Motor neuron (in vitro differentiated cells): ENCODE results near the gene GATA5. TPM values are rescaled to one million over a fixed set of nuclear protein-coding genes. Genes with fewer than 3 reads are reported as not detected.
A peak's percentile ranks its signal among the peaks of the same experiment; 100 is the strongest.
"Not testable (repeated sequence)": the region's sequence is repeated elsewhere in the genome, so short reads cannot be mapped to it uniquely, and the experiment has no call there.

Experiments
- ATAC-seq, 8 experiments: fragments of 200-7000 bp; cut with Tn5 transposase; replicated peaks in 6 of 8; 2 replicates each; pipeline ENCODE4 v1.8.0; 2021; ENCODE audit warnings: mild to moderate bottlenecking in 8 of 8, moderate library complexity in 8 of 8
- H3K27ac ChIP-seq, 2 donors: fragments of 250-450 bp; sonication (Bioruptor Pico); 2 replicates each; pipeline ENCODE4 v1.9.0; 2021; ENCODE audit warnings: antibody characterized with exemption in 2 of 2, mild to moderate bottlenecking in 2 of 2, moderate library complexity in 1 of 2
- H3K4me1 ChIP-seq, 2 donors: fragments of 250-450 bp; sonication (Bioruptor Pico); replicated peaks in 1 of 2; 2 replicates each; pipeline ENCODE4 v1.6.1; 2021; ENCODE audit warnings: antibody characterized with exemption in 2 of 2, mild to moderate bottlenecking in 2 of 2, moderate library complexity in 1 of 2
- H3K4me3 ChIP-seq, 5 donors: fragments of 250-450 bp; sonication (Bioruptor Pico); 2 replicates each; pipeline ENCODE4 v1.9.0; 2021; ENCODE audit warnings: antibody characterized with exemption in 5 of 5, mild to moderate bottlenecking in 5 of 5, moderate library complexity in 4 of 5
- WGBS, 10 experiments: fragments of 450-650 bp; shearing (Covaris generic); methylation state at CpG; one replicate each; pipeline ENCODE4 v1.0.0; 2022; 5-methylcytosine and 5-hydroxymethylcytosine counted together
- in situ Hi-C, 9 experiments: fragments of 400-800 bp; cut with MboI; loops; one replicate each; pipeline ENCODE4 v1.15.0; 2021; ENCODE audit warnings: low sequenced_read_pairs in 9 of 9, low pct_unique_long_range_greater_than_20kb in 2 of 9; ENCODE audit not compliant: unreplicated experiment in 9 of 9
- total RNA-seq, 8 experiments: library from RNA; unstranded; fragments of 300-600 nt; gene quantifications; 2 replicates each; pipeline versions ENCODE4 v1.2.3 to v1.2.4, GENCODE V29; 2022

The GATA5 gene
- total RNA-seq, 8 experiments from 2014 or later = 0.11 to 0.58 (median 0.19) TPM; not detected in 2

GRCh38 chr20:62427172-62428001, 48.4 kb downstream of the GATA5 start, which contains the start of gene RBBP8NL:
Gene RBBP8NL (minus strand): TSS chr20:62427539. CDS start chr20:62419647, 7,892 bp downstream.
- H3K4me3 ChIP-seq = no peak within 1 kb of the TSS
- H3K27ac ChIP-seq = no peak within 1 kb of the TSS
- peaks cover 26 to 28% of the 10 kb centered on the region in 2 donors for H3K4me1 ChIP-seq
- peak in 1 of 8 experiments; percentile 1 for ATAC-seq
- WGBS, 10 experiments = 33 to 96% (median 84%) methylated on average over 4 to 9 of the region's 28 CpGs; no CpG with 5 or more reads in 7 of the 10 experiments
- in situ Hi-C loops = no loop called here

DNA sequence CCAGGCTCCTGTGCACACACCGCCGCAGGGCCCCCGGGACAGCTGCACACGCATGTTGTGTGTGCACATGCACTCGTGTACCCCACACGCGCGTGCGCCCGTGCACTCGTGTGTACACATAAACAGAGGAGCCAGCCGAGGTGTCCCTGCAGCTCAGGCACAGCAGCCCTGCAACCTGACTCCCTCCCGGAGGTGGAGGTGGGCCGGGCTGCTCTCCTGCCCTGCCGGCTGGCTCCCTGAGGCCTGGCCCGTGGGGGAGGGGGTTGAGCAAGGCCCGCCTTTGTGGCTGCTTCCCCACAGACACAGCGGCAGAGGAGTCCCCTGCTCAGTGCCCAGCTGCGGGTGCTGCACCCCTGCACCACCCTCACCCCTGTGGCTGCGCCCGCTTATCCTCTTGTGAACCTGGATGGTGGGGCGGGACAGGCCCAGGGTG, 49.1 kb downstream of the GATA5 start:
- peaks cover 26 to 28% of the 10 kb centered on the region in 2 donors for H3K4me1 ChIP-seq
- H3K27ac ChIP-seq = no peak overlapping the region
- WGBS, 10 experiments = 55 to 100% (median 58%) methylated on average over 2 to 7 of the region's 22 CpGs; no CpG with 5 or more reads in 6 of the 10 experiments
- in situ Hi-C loops = no loop called here
- peak in 3 of 8 experiments; percentile 10 to 12 (median 12) for ATAC-seq
- H3K4me3 ChIP-seq = no peak overlapping the region

GRCh38 chr20:62426059-62426348, 49.8 kb downstream of the GATA5 start:
- in situ Hi-C loops = not testable (repeated sequence)

DNA sequence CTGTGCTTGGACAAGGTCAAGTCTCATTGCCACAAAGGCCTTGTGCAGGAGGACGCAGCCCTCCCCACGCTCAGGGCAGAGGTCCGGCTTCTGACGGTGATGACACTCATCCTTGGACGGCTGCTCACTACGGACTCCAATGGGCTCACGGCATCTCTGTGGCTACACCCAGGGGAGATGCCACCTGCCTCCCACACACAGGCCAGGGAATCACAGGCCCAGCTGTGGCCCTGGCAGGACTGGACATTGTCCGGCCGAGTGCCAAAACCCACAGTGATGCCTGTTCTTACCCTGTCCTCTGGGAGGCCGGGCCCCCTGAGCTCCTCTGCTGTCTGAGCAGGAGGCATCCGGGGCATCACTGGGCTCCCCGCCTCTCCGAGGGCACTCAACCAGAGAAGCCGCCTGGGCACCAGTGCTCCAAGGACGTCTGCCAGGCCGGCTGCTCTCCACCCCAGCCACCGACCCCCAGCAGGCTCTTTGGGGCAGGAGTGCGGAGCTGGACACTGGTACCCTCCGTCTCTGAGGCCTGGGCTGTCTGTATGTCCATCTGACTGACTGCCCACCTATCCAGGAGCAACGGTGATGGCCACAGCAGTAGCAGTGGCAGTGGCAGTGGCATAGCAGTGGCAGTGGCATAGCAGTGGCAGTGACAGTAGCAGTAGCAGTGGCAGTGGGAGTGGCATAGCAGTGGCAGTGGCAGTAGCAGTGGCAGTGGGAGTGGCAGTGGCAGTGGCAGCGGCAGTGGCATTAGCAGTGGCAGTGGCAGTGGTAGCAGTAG, 50.3 kb downstream of the GATA5 start:
- 53 to 97% (median 70%) methylated on average over 1 to 6 of the region's 21 CpGs; no CpG with 5 or more reads in 3 of the 10 experiments for WGBS, 10 experiments
- Histone ChIP-seq H3K27ac (no peak overlapping the region), H3K4me1 (peaks cover 26 to 28% of the 10 kb centered on the region in 2 donors), H3K4me3 (no peak overlapping the region)
- ATAC-seq = peak in 1 of 8 experiments; percentile 3
- in situ Hi-C loops = no loop called here

More at GRCh38 chr20:62426059-62426348, 49.8 kb downstream of the GATA5 start:
- H3K27ac ChIP-seq, H3K4me3 ChIP-seq, ATAC-seq: not testable (repeated sequence)
- H3K4me1 ChIP-seq = peaks cover 26 to 28% of the 10 kb centered on the region in 2 donors
- 61 to 100% (median 100%) methylated on average over 1 to 4 of the region's 4 CpGs; no CpG with 5 or more reads in 7 of the 10 experiments for WGBS, 10 experiments

GRCh38 chr20:62424249-62425107, 51.3 kb downstream of the GATA5 start:
- no peak overlapping the region for H3K4me3 ChIP-seq
- WGBS, 10 experiments = 0 to 90% (median 60%) methylated on average over 1 to 4 of the region's 23 CpGs; no CpG with 5 or more reads in 6 of the 10 experiments
- H3K27ac ChIP-seq = no peak overlapping the region
- ATAC-seq = no peak
- H3K4me1 ChIP-seq = peaks cover 26 to 28% of the 10 kb centered on the region in 2 donors
- in situ Hi-C loops = loop anchor here in 2 of 9 experiments (25.0 kb wide), 1 partner anchor 188 kb away; no protein-coding TSS in a partner anchor

DNA sequence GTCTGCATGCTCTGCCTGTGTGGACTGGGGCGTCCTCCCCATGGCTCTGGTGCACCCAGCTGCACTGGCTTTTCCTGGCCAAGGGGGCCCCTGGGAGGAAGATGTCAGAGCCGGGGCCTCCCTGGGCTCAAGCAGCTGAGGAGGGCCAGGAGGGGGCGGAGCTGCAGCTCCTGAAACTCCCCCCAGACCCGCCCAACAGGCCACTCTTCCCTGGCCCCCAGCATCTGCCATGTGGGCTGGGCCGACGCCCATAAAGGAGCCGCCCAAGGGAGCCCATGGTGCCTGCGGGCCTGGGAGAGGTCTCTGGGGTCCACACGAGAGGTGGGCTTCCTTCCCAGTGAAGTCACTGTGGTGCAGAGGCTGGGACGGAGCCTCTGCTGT, 52.5 kb downstream of the GATA5 start:
- Histone ChIP-seq H3K27ac (no peak overlapping the region), H3K4me1 (peaks cover 16 to 17% of the 10 kb centered on the region in 2 donors), H3K4me3 (no peak overlapping the region)
- in situ Hi-C loops = loop anchor here in 2 of 9 experiments (25.0 kb wide), 1 partner anchor 189 kb away; no protein-coding TSS in a partner anchor
- peak in 7 of 8 experiments; percentile 8 to 81 (median 48) for ATAC-seq
- 0 to 80% (median 80%) methylated on average over 1 of the region's 10 CpGs; no CpG with 5 or more reads in 5 of the 10 experiments for WGBS, 10 experiments

DNA sequence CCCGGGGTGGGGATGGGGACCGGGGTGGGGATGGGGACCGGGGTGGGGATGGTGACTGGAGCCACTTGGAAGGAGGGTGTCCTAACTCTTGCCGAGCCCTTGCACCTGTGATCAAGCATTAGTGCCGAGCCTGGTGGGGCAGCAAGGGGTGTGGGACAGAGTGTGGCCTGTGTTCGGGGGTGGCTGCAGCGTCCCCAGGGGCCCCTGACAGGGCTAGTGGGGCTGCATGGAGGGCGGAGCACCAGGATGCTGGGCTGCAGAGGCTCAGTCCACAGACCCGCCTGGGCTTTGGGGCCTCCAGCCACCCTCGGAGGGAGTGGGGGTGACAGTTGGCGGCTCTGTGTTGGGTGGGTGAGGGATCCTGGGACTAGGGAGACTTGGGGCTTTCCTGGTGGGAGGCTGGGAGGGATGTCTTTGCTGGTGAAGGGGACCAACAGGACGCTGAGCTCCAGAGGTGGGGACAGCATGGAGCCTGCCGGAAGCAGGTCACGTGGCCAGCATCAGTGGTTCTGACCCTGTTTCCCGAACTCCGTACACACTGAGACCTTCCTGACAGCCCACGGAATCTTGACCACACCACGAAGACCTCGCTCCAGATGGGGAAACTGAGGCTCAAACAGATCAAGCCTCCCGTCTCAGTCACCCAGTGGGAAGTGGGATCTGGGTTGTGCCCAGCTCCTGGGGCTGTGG, 53.0 kb downstream of the GATA5 start:
- no peak overlapping the region for H3K27ac ChIP-seq
- in situ Hi-C loops = loop anchor here in 2 of 9 experiments (25.0 kb wide), 1 partner anchor 190 kb away; no protein-coding TSS in a partner anchor
- H3K4me1 ChIP-seq = peaks cover 16% of the 10 kb centered on the region in 2 donors
- WGBS, 10 experiments = 92% methylated on average over 2 to 6 of the region's 20 CpGs; no CpG with 5 or more reads in 7 of the 10 experiments
- no peak for ATAC-seq
- no peak overlapping the region for H3K4me3 ChIP-seq

DNA sequence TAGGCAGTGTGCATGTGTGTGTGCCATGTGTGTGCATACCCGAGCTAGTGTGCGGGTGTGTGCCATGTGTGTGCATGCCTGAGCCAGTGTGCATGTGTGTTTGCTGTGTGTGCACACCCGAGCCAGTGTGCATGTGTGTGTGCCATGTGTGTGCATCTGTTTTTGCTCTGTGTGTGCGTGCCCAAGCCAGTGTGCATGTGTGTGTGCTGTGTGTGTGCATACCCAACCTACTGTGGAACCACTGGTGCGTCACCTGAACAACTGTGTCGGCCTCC, 54.1 kb downstream of the GATA5 start:
- H3K4me1 ChIP-seq = peaks cover 12 to 13% of the 10 kb centered on the region in 2 donors
- in situ Hi-C loops = loop anchor here in 2 of 9 experiments (25.0 kb wide), 1 partner anchor 191 kb away; no protein-coding TSS in a partner anchor
- WGBS, 10 experiments = 60 to 90% (median 80%) methylated on average over 1 to 2 of the region's 6 CpGs; no CpG with 5 or more reads in 7 of the 10 experiments
- no peak overlapping the region for H3K4me3 ChIP-seq
- H3K27ac ChIP-seq = no peak overlapping the region
- ATAC-seq = no peak

DNA sequence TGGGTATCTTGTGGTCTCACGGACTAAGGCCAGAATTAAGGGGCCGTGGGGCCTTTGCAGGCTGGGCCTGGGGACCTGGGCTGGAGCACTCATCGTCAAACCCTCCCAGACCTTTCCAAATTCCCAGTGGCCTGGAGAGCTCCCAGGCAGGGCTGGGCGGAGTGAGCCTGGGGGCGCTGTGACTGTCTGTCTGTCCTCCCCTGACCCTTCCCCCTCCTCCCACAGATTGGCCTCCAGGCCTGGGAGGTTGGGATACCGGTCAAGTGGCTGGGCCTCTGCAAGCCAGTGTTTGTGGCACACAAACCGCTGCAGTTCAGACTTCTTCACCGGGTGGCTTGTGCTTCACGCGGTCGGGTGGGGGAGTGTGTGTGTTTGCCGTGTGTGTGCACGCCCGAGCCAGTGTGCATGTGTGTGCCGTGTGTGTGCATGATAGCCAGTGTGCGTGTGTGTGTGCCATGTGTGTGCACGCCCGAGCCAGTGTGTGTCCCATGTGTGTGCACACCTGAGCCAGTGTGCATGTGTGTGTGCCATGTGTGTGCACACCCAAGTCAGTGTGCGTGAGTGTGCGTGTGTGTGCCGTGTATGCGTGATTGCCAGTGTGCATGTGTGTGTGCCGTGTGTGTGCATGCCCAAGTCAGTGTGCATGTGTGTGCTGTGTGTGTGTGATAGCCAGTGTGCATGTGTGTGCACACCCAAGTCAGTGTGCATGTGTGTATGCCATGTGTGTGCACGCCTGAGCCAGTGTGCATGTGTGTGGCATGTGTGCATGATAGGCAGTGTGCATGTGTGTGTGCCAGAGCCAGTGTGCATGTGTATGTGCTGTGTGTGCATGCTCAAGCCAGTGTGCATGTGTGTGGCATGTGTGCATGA, 54.7 kb downstream of the GATA5 start:
- Histone ChIP-seq H3K4me3 (no peak overlapping the region), H3K4me1 (peaks cover 11 to 15% of the 10 kb centered on the region in 2 donors), H3K27ac (no peak overlapping the region)
- 60 to 100% (median 80%) methylated on average over 1 to 5 of the region's 24 CpGs; no CpG with 5 or more reads in 5 of the 10 experiments for WGBS, 10 experiments
- ATAC-seq = no peak
- in situ Hi-C loops = loop anchor here in 2 of 9 experiments (25.0 kb wide), 1 partner anchor 191 kb away; no protein-coding TSS in a partner anchor

DNA sequence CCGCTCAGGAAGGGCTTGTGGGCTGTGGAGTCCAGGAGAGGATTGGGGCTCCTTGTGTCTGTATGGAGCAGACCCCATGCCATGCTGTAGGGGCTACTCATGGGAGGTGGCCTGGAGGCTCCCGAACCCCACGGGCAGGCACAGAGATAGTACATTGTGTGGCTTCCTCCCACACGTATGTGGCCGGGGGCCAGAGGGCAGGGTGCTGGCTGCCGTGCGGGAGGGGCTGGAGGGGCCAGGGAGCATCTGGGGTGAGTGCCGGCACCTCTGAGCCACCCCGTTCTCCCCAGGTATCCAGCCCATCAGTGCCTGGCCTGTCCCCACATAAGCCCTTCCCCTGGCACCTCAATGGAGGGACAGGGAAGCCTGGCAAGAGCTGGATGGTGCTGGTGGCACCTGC, 56.0 kb downstream of the GATA5 start:
- 80% methylated on average over 1 of the region's 9 CpGs; no CpG with 5 or more reads in 9 of the 10 experiments for WGBS, 10 experiments
- H3K4me3 ChIP-seq = no peak overlapping the region
- ATAC-seq = no peak
- H3K27ac ChIP-seq = no peak overlapping the region
- in situ Hi-C loops = loop anchor here in 3 of 9 experiments (10.0 to 25.0 kb wide), 2 partner anchors 193 to 195 kb away; no protein-coding TSS in a partner anchor
- H3K4me1 ChIP-seq = peaks cover 11 to 15% of the 10 kb centered on the region in 2 donors
